Measurements from ENCODE around the gene COL20A1. TPM values are rescaled to one million over a fixed set of nuclear protein-coding genes. Genes with fewer than 3 reads are reported as not detected.

The COL20A1 gene
- total and polyA plus RNA-seq, 10 donors = 0.12 to 2.1 (median 0.60) TPM; not detected in 2

- DNase-seq = no peak
- H3K4me1 ChIP-seq = peaks cover 0 to 19% (median 11%) of the 10 kb centered on the region in 6 donors
- TF ChIP-seq, protein P1, sequence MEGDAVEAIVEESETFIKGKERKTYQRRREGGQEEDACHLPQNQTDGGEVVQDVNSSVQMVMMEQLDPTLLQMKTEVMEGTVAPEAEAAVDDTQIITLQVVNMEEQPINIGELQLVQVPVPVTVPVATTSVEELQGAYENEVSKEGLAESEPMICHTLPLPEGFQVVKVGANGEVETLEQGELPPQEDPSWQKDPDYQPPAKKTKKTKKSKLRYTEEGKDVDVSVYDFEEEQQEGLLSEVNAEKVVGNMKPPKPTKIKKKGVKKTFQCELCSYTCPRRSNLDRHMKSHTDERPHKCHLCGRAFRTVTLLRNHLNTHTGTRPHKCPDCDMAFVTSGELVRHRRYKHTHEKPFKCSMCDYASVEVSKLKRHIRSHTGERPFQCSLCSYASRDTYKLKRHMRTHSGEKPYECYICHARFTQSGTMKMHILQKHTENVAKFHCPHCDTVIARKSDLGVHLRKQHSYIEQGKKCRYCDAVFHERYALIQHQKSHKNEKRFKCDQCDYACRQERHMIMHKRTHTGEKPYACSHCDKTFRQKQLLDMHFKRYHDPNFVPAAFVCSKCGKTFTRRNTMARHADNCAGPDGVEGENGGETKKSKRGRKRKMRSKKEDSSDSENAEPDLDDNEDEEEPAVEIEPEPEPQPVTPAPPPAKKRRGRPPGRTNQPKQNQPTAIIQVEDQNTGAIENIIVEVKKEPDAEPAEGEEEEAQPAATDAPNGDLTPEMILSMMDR (IDR thresholded peaks at IDR 0.05 in 8 of 11, conservative IDR thresholded peaks at IDR 0.05 in 3 of 11) = no peak
- TF ChIP-seq POLR2A (IDR thresholded peaks at IDR 0.05) (no peak), POLR2AphosphoS5 (IDR thresholded peaks at IDR 0.05) (no peak)
- H3K27me3 ChIP-seq (replicated peaks in 1 of 7) = peaks cover 0 to 37% (median 0%) of the 10 kb centered on the region in 7 donors
- no peak overlapping the region for H3K27ac ChIP-seq
- 87 to 94% (median 89%) methylated on average over 42 to 46 of the region's 46 CpGs for WGBS, 5 donors
- no peak overlapping the region for H3K4me3 ChIP-seq
- intact Hi-C loops (cut with DNase I; ENCODE audit: low total_unique reads) = no loop called here
- H3K9me3 ChIP-seq = peaks cover 0 to 4% (median 0%) of the 10 kb centered on the region in 8 donors
- H3K36me3 ChIP-seq = no peaks in the 10 kb centered on the region
Measured at GRCh38 chr20:63350597-63351325, 57.8 kb downstream of the COL20A1 start.

DNA sequence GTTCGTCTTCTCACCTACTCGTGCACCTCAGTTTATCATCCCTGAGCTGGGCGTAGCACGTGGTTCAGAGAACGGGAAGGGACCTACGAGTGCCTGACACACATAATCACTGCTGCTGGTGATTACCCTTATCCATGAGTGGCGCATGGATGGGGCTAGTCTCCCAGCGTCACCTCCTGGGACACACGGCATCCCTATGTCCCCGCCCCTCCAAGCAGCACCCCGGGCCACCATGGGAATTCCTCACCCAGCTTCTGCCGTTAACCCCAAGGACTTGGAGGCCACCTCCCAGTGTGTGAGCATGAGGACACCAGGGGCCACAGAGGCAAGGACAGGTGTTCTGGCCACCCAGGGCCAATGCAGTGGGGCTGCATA is 58.3 kb downstream of the COL20A1 start:
- H3K4me1 ChIP-seq = peaks cover 0 to 13% (median 6%) of the 10 kb centered on the region in 6 donors
- 88 to 97% (median 89%) methylated on average over 8 to 12 of the region's 12 CpGs for WGBS, 5 donors
- TF ChIP-seq POLR2AphosphoS5 (IDR thresholded peaks at IDR 0.05) (no peak), POLR2A (IDR thresholded peaks at IDR 0.05) (no peak)
- TF ChIP-seq, protein P1 (IDR thresholded peaks at IDR 0.05 in 8 of 11, conservative IDR thresholded peaks at IDR 0.05 in 3 of 11) = no peak
- no peak overlapping the region for H3K4me3 ChIP-seq
- intact Hi-C loops (cut with DNase I; ENCODE audit: low total_unique reads) = no loop called here
- peaks cover 0 to 36% (median 0%) of the 10 kb centered on the region in 7 donors for H3K27me3 ChIP-seq (replicated peaks in 1 of 7)
- H3K27ac ChIP-seq = no peak overlapping the region
- no peak for DNase-seq
- H3K9me3 ChIP-seq = peaks cover 0 to 4% (median 0%) of the 10 kb centered on the region in 8 donors
- H3K36me3 ChIP-seq = no peaks in the 10 kb centered on the region

GRCh38 chr20:63351811-63352591 is 59.0 kb downstream of the COL20A1 start:
- Histone ChIP-seq H3K4me3 (no peak overlapping the region), H3K9me3 (peaks cover 0 to 4% (median 0%) of the 10 kb centered on the region in 8 donors), H3K27me3 (replicated peaks in 1 of 7) (peaks cover 0 to 33% (median 0%) of the 10 kb centered on the region in 7 donors), H3K27ac (no peak overlapping the region), H3K4me1 (peaks cover 0 to 7% (median 2%) of the 10 kb centered on the region in 6 donors), H3K36me3 (no peaks in the 10 kb centered on the region)
- intact Hi-C loops (cut with DNase I; ENCODE audit: low total_unique reads) = no loop called here
- 46 to 64% (median 50%) methylated on average over 19 to 28 of the region's 28 CpGs for WGBS, 5 donors
- DNase-seq = no peak
- TF ChIP-seq POLR2AphosphoS5 (IDR thresholded peaks at IDR 0.05) = no peak

GRCh38 chr20:63352811-63353221 is 59.8 kb downstream of the COL20A1 start:
- DNase-seq = no peak
- intact Hi-C loops (cut with DNase I; ENCODE audit: low total_unique reads) = no loop called here
- WGBS, 5 donors = 55 to 100% (median 60%) methylated on average over 1 to 12 of the region's 12 CpGs; no CpG with 5 or more reads in 1 of the 5 donors

More at GRCh38 chr20:63352811-63353221, 59.8 kb downstream of the COL20A1 start:
- peaks cover 0 to 4% (median 2%) of the 10 kb centered on the region in 6 donors for H3K4me1 ChIP-seq
- H3K36me3 ChIP-seq = no peaks in the 10 kb centered on the region
- H3K4me3 ChIP-seq = no peak overlapping the region
- TF ChIP-seq POLR2A (IDR thresholded peaks at IDR 0.05) (no peak), POLR2AphosphoS5 (IDR thresholded peaks at IDR 0.05) (no peak)
- TF ChIP-seq, protein P1 (IDR thresholded peaks at IDR 0.05 in 8 of 11, conservative IDR thresholded peaks at IDR 0.05 in 3 of 11) = no peak
- no peak overlapping the region for H3K27ac ChIP-seq
- H3K9me3 ChIP-seq = peaks cover 0 to 4% (median 0%) of the 10 kb centered on the region in 8 donors
- peaks cover 0 to 29% (median 0%) of the 10 kb centered on the region in 7 donors for H3K27me3 ChIP-seq (replicated peaks in 1 of 7)

Data from spleen (tissue), 11 donors.